HG03432 (cell line): ENCODE data around the gene RNF4.
A peak's percentile ranks its signal among the peaks of the same experiment; 100 is the strongest.
"Not testable (repeated sequence)": the region's sequence is repeated elsewhere in the genome, so short reads cannot be mapped to it uniquely, and the experiment has no call there.

ENCODE experiments used
- ATAC-seq: cut with Tn5 transposase; IDR thresholded peaks from one replicate; pipeline ENCODE4 v1.9.1; 2021; ENCODE audit warnings: mild to moderate bottlenecking, moderate library complexity; ENCODE audit not compliant: unreplicated experiment

RNF4 gene

DNA sequence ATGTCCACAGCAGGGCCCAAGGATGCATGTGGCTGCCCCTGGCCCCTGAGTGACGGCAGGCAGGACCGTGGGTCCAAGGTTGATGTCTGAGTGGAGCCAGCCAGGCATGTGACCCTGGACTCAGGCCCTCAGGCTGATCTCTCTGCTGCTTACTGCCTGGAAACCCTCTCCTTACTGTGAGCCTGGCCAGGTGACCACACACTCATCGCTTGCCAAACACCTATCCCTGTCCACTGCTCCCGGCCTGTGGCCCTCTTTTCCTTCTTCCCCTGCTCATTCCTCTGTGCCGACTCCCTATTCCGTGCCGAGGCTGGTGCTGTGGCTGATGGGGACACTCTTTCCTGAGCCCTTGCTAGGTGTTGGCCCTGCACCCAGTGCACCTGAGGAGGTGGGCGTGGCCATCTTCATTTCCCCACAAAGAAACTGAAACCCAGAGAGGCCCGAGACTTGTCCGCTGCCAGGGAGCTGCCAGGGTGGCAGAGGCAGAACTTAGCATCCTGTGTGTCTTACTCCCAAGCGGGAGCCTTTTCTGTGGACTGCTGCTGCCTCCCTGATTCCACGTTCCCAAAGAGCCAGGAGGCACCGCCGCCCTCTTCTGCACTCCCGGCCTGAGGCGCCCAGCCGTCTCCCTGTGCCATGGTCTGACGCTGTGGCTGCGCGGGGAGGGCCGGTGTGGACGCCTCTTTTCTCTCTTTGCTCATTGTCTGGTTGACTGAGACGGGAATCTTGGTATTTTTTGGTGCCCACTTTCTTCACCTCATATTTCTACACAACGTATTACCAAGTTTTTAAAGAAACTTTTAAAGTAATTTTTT lies 11.2 kb upstream of the RNF4 start:
- no peak for ATAC-seq

DNA sequence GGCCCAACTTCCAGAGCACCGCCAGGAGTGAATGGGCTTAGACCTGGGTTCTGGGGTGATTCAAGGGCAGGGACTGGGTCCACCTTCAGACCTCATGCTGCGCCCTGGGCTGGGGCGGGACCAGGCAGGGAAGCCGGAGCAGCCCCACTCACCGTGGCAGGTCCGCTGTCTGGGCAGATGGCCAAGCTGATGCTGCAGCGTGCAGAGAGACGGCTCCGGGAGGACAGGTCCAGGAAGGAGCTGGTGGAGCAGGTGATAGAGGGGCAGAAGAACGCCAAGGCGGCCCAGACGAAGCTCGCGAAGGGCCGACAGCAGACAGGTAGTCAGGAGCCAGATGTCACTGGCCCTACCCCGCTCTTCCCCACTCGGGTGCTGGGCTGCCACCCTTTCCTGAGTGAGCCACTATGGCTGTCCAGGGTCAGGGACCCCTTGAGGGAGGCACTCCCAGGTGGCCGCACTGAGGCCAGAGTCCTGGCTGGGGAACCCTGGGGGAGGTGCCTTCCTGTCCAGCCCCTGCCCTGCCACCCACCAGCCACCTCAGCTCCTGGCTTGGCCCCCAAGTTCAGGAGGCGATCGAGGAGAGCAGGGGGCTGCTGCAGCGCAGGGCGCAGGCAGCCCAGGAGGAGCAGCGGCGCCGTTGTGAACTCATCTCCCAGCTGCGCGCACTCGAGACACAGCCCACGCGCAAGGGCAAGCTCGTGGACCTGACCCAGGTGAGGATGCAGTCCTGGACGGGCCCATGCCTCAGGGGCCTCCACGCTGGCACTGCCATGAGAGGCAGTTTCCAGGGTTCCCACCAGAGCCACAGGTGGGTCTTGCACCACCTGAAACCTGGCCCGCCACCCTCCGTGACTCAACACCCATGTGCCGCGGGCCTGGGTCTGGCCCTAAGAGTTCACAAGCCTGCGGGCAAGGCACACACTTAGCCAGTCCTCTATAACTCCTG lies 10.1 kb upstream of the RNF4 start:
- no peak for ATAC-seq

DNA sequence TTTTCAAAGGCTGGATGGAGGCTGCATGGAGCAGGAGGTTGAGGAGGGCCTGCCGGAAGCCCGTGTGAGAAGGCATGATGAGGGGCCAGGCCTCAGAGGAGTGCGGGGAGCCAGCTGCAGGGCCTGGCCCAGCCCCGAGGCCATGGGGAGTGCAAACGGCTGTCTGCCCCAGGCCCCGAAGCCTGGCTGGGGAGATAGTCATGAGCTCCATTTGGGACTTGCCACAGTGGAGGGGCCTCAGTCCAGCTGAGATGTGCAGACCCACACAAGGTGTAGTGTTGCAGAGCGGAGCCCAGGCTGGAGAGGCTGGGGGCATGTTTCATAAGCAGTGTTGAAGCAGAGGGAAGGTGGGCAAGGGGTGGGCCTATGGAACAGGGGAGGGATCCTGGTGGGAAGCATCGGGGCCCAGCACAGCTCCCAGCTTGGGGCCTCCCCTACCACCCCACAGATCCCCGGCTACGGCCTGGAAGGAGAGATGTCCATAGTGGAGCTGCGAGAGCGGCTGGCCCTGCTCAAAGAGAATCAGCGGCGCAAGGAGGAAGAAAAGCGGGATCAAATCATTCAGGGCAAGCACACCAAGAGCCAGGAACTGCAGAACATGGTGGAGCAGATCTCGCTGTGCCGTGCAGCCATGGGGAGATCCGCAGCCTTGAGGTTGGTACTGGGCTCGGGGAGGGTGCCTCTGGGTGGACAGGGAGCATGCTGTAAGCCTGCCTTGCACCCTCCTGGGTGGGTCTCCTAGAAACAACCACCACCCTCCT lies 9.1 kb upstream of the RNF4 start:
- ATAC-seq, result no peak

DNA sequence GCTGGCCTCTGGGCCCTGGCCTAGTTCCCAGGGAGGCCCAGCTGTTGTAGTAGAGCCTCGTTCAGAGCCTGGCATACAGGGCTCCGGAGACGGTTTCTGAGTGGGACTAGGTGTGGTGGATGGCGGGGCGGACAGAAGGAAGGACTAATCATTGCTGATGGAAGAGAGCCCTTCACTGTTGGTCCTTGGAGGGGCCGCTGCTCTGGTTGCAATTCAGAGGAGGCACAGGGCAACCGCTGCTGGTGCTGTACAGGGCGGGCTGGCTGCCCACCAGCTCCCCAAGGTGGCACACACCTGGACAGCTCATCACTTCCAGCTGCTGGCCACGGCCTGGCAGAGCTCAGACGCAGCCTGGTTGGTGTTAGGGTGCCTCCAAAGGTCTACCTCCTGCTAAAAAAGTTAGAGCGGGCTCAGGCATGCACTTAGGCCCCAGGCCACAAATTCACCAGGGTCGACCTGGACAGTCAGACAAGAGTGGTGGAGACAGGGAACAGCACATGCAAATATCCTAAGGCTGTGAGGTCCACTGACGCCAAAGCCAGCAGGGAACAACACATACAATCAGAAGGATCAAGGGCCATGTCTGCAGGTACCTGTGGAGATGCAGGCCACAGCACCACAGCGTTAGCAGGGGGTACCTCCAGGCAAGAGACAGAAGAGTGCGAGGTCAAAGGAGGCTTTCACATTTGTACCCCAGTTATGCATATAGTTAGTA lies 7.5 kb upstream of the RNF4 start:
- ATAC-seq, result no peak

DNA sequence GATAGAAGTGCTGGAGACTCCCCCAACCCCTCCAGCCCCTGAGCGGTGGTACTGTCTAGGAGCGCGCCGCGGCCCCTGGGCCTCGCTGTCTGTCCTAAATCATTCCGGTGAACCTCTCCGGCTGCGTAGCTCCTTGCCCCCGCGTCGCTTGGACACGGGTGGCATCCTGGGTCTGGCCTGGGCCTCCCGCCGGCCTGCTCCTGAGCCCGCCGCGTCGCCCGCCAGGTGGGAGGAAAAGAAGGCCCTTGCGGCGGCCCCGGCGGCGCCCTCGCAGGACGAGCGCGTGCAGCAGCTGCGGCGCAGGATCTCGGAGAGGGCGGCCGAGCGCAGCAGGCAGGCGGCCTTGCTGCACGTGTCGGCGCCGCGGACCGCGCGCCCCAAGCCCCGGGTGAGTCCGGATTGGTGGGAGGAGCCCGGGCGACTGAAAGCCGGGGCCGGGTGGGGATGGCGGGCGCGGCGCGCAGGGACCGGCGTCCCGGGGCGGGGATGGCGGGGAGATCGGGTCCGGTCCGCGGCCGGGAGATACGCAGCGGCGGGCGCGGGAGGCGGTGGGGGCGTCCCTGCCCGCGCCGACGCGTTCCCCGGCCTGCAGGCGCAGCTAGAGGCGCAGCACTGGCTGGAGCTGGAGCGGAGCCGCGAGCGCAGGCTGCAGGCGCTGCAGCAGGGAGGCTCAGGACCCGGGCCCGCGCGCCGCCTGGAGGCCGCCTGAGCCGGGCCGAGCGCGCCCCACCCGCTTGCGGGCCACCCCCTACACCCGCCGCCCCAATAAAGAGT lies 6.5 kb upstream of the RNF4 start:
- peak; percentile 79 for ATAC-seq

DNA sequence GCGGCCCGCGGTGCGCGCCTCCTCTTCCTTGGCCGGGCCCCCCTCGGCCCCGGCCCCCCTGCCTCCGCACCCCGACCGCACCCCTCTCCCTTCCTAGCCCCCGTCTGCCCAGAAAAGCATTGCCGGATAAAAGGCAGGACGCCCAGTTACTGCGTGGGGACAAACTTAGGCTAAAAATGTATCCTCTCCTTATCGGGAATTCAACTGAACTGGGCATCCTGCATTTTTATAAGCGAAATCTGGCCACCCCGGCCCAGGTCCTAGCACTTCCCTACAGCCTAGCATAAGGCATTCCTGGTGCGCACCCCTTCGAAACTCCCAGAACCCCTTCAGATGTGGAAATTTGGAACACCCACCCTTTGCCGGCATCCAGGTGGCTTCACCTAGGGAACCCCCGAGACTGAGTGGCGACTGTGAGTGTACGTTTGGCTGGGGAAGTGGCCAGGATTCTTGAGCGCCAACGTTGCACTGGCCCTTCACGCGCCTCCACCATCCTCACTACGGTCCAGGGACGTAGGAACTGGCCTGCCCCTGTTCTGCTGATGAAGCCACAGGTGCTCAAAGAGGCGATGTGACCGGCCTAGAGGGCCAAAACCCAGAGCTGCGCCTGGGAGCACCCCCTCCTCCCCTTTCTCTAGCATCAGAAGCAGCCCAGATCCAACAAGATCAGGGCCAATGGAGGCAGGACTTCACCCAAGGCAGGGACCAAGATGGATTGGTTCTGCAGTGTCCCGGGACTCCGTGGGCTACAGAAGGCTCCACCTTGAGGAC lies 5.7 kb upstream of the RNF4 start:
- ATAC-seq, result no peak

DNA sequence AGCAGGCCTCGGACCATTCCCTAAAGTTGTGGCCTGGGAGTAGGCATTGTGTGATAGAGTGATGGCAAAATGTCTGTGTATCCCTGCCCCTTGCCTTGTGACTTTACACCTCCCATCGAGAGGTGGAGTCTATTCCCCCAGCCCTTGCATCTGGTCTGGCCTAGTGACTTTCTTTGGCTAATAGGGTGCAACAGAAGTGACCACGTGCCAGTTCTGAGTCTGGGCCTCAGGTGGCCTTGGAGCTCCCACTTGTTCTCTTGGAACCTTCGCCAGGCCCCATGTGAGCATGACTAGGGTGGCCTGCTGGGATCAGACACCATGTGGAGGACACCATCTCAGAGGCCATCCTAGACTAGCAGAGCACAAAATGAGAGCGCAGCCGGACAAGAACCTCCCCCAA lies 3.9 kb upstream of the RNF4 start:
- ATAC-seq, result no peak

DNA sequence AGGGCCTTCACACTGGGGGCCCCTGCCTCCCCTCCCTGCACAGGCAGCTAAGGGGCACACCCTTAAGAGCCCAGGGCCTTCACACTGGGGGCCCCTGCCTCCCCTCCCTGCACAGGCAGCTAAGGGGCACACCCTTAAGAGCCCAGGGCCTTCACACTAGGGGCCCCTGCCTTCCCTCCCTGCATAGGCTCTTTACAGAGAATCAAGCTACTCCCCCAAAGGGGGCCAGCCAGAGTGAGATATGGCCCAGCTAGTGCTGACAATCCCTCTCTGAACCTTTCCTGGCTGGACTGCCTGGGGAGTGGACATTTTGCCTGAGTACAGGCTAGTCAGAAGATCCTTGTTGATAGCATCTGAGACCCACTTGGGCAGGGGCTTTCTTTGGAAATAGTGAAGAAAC lies 3.4 kb upstream of the RNF4 start:
- not testable (repeated sequence) for ATAC-seq

DNA sequence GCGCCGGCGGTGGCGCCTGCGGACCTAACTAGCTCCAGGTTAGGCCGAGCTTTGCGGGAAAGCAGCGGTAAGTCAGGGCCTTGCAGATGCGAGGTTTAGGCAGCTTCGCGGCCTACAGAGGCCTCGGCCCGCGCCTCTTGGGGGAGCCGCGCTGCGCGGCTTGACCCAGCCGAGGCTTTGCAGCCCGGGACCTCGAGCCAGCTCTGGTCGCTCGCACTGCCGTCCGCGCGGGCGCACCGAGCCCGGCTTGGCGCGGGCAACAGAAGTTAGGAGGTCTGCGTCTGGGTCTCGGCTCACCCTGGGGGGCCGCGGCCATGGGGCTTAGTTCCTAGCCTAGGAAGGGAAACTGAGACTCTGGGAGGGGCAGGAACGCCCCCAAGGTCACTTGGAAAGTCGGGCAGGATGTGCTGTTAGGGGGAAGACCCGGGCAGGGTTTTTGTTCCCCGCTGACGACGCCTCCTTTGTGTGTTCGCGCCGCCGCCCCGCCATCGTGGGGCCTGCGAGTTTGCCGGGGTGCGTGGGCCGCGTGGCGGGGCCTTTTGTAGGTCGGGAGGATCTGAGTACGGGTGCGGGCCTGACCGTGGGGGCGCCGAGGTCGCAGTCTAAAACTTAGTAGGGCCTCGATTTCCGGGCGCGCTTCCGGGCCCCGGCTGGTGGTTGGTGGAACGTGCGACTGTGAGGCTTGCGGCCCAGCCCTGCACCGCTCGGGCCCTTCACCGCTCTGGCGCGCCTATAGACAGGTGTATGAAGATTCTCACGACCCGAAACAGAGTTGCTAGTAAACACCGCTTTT lies 482 bp downstream of the RNF4 start:
- ATAC-seq, result peak; percentile 58

DNA sequence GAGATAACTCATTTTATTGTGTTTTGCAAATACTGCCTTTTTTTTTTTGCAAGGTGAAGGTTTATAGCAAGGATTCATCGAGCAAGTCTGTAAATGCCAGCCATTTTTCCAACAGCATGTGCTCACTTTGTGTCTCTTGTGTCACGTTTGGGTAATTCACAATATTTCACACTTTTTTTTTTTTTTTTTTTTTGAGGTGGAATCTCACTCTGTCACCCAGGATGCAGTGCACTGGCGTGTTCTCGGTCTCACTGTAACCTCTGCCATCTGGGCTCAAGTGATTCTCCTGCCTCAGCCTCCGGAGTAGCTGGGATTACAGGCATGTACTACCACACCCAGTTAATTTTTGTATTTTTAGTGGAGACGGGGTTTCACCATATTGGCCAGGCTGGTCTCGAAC lies 1.9 kb downstream of the RNF4 start:
- no peak for ATAC-seq

DNA sequence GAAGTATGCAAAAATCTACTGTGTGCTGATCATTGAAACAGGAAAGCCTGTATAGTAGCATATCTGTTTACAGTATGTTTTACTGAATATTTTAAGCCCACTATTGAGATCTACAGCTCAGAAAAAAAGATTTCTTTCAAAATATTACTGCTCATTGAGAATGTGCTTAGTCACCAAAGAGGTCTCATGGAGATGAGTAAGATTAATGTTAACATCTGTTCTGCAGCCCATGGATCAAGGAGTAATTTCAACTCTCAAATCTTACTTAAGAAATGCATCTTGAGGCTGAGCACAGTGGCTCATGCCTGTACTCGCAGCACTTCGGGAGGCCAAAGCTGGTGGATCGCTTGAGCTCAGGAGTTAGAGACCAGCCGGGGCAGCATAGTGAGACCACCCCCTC lies 3.3 kb downstream of the RNF4 start:
- ATAC-seq, result no peak

DNA sequence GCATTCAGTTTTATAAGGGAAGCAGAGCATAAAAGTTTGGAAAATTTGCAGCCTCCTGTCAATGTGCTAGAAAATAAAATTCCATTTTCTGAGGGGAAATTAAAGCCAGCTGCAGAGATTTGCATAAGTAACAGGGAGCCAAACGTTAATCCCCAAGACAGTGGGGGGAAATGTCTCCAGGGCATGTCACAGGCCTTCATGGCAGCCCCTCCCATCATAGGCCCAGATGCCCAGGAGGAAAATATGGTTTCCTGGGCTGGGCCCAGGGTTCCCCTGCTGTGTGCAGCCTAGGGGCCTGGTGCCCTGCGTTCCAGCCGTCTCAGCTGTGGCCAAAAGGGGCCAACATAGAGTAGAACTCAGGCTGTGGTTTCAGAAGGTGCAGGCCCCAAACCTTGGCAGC lies 9.3 kb downstream of the RNF4 start:
- no peak for ATAC-seq

DNA sequence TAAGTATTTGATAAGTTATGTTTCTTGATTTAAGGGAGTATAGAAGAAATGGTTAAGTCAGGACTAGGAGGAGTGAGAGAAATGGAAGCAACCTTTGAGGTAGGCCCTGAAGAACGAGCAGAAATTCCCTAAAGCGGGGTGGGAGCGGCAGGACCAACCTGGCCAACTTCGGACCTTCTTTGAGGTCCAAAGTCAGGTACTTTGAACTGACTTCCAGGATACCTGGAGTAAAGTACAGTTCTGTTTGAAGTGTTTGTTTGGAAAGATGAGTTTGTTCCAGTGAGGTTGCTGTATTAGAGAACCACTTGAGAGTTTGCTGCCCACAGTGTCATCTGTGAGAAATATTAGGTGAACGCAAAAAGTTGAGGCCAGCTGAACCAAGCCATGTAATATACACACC lies 11.7 kb downstream of the RNF4 start:
- no peak for ATAC-seq

DNA sequence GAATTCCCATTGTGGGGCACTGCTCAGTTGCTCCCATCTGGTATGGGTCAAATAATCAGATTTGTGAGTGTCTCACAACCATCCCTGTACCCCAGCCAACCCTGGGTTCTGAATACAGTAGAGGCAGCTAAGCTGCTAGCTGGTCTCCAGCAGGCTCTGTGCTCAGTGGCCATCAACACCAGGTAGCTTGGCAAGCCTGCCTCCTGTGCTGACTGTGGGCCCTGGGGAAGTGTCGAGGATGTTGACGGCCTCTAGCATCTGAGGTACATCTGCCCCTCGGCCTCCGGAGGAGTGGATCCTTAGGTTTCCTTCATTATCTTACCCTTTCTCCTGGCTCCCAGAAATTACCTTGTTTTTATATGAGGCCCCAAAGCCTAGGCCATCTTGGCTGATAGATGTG lies 13.3 kb downstream of the RNF4 start:
- ATAC-seq, result no peak

DNA sequence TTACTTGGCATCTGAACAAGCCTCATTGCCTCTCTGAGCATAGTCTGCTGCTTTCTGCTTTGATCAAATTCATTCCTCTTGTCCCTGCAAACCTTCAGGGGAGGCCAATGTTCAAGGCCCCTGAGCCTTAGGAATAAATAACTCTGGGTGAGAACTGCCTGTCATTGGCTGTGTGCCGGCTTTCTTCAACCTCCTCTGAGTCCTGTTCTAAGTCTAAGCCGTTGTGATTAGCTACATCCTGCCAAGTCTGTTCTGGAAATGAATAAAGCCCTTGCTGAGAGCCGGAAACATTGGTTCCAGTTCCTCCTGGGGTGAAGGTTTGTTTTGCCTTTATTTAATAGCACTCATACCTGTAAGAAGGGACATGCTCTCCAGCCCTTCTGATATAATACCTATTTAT lies 13.8 kb downstream of the RNF4 start:
- ATAC-seq, result peak; percentile 46

DNA sequence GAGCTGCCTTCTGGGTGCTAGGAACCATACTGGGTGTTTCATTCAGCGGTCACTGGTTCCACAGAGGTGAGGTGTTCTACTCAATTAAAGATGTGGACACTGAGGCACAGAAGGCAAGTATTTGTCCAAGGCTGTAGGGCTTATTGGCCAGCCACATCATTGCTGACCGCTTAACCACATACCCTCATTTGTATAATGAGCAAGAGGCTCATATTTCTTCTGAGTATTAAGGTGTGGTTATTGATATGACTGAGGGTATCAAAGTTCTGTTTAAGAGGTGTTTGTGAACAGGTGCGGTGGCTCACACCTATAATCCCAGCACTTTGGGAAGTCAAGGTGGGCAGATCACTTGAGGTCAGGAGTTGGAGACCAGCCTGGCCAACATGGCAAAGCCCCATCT lies 14.3 kb downstream of the RNF4 start:
- no peak for ATAC-seq

DNA sequence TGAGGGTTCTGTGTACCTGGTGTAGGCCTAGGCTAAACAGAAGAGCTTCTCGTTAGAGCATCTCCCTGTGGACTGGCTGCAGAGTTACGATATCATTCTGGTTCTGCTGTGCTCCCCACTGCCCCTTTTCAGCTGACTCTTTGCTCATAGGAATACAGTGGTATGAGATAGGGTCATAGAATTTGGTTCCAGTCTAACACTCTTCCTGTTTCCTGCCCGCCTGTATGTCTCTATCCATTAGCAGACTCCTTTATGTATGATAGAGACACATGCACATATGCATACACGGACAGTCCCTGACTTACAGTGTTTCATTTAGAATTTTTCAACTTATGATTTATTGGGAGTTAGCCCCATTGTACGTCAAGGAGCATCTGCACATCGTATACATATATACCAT lies 15.3 kb downstream of the RNF4 start:
- no peak for ATAC-seq

DNA sequence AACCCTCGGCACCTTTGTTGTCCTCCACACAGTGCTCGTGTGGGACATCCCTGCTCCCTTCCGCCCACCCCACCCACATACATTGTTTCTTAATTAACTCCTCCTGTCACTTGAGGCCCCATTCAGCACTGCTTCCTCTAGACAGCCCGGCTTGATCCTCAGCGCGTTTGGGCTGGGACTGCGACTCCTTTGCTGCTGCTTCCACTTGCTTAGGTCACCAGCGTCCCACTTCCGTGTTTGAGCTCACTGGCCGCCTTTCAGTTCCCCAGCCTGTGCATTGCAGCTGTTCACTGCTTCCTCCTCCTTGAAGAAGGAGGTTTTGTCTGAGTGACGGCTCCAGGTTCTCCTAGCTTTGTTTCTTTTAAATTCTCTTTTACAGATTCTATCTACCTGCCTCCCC lies 16.1 kb downstream of the RNF4 start:
- ATAC-seq, result peak; percentile 75
